ENCODE data around the gene CALY.

CALY gene

DNA sequence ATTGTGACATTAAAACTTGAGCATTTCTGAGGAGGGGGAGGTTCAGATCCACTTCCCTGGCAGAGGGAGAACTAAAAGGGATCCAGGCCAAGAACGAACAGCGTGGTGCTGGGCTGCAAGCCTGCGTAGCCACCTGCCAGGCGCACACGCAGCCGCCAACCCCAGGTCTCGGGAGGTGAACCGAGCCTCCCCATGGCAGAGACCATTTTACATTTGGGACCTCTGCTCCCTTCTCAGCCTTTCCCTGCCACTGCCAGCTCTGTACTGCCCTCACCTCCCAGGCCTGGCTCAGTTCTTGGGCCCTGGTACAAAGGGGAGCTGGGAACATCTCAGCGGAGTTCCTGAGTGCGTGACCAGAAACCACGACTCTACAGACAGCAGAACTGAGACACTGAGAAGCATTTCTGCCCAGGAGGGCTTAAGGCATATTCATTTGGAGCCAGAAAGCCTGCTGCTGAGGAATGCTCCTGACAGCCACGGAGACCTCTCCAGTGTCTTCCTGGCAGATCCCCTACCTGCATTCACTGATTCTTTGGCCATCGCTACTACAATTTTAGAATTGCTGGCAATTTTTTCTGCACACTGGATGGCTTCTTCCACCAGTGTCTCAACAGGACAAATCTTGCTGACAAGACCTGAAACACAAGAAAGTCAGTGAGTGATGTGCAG, 28.9 kb upstream of the CALY start:
- TF ChIP-seq, protein P1, sequence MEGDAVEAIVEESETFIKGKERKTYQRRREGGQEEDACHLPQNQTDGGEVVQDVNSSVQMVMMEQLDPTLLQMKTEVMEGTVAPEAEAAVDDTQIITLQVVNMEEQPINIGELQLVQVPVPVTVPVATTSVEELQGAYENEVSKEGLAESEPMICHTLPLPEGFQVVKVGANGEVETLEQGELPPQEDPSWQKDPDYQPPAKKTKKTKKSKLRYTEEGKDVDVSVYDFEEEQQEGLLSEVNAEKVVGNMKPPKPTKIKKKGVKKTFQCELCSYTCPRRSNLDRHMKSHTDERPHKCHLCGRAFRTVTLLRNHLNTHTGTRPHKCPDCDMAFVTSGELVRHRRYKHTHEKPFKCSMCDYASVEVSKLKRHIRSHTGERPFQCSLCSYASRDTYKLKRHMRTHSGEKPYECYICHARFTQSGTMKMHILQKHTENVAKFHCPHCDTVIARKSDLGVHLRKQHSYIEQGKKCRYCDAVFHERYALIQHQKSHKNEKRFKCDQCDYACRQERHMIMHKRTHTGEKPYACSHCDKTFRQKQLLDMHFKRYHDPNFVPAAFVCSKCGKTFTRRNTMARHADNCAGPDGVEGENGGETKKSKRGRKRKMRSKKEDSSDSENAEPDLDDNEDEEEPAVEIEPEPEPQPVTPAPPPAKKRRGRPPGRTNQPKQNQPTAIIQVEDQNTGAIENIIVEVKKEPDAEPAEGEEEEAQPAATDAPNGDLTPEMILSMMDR (IDR thresholded peaks at IDR 0.05; ENCODE audit: borderline replicate concordance, insufficient read depth, low read depth, low read length) = no peak
- H3K4me3 ChIP-seq (ENCODE audit: low read depth, low read length) = no peak overlapping the region

DNA sequence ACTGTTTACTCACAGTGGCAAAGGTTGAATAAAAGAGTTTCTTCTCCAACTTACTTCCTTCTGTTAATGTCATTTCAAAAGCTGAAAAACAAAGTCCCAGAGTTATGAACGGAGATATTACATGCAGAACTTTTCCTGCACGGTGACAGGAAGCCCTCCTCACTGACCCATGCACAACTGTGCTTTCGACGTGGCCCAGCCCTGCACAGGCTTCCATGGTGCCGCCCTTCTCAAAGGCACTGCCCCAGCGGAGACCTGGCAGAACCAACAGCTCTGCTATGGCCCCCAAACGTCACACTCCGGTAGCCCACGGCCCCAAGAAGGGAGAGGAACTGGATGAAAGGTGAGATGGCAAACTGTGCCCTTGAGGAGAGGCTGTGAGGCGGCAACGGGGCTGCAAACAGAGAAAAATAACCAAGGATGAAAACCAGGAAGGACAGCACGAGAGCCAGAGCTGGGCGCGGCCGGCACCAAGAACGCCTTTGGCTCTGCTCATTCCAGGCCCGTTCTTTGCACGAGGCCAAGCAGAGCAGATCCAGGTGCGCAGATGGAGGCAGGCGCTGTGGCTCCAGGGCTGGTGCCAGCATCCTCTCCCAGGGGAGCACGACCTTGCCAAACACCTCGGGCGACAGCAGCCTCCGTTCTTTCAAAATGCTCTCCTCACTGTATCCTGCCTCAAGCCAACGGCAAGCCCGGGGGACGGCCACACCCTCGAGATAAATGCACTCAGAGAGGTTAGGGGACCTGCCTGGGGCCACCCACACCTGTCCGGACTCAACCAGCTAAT, 28.1 kb upstream of the CALY start:
- TF ChIP-seq, protein P1 (IDR thresholded peaks at IDR 0.05; ENCODE audit: borderline replicate concordance, insufficient read depth, low read depth, low read length) = no peak
- H3K4me3 ChIP-seq (ENCODE audit: low read depth, low read length) = no peak overlapping the region

DNA sequence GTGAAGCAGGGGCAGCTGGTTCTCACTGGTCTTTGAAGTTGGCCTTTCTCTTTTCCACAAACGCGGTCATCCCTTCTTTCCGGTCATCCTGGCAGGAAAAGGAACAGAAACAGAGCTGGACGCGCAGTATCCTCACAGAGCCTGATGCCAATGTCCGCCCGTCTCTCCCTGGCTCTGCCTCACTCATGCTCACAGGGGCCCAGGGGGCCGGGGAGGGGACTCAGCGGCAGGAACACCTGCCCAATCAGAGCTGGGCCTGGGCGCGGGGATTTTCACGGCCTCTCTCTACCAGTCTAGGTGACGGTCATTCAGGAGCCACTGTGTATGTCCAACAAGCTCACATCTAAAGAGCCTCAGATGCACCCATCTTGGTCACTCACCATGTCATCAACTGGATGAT, 26.1 kb upstream of the CALY start:
- no peak overlapping the region for H3K4me3 ChIP-seq (ENCODE audit: low read depth, low read length)
- TF ChIP-seq, protein P1 (IDR thresholded peaks at IDR 0.05; ENCODE audit: borderline replicate concordance, insufficient read depth, low read depth, low read length) = no peak

DNA sequence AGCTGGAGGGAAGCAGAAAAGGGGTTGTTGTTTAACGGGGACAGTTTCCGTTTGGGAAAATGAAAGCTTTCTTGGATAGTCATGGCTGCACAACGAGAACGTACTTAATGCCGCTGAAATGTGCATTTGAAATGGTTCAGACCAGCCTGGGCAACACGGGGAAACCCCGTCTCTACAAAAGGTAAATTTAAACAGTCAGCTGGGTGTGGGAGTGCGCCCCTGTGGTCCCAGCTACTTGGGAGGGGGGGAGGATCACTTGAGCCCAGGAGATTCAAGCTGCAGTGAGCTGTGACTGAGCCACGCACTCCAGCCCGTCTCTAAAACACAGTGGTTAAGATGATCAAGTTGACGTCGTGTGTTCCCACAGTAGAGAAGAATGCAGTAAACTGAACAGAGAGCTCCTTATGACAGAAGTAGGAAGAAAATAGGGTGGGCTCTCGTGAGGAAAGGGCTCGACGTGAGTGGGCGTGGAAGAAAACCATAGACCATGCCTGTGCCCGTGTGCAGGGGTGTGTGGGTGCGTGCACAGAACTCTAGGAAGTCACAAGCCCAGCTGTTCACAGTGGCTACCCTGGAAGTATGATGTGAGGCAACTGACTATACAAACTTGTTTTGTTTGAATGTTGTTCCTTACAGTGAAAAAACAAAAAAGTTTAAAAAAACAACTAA, 25.2 kb upstream of the CALY start:
- TF ChIP-seq, protein P1 (IDR thresholded peaks at IDR 0.05; ENCODE audit: borderline replicate concordance, insufficient read depth, low read depth, low read length) = no peak
- no peak overlapping the region for H3K4me3 ChIP-seq (ENCODE audit: low read depth, low read length)

DNA sequence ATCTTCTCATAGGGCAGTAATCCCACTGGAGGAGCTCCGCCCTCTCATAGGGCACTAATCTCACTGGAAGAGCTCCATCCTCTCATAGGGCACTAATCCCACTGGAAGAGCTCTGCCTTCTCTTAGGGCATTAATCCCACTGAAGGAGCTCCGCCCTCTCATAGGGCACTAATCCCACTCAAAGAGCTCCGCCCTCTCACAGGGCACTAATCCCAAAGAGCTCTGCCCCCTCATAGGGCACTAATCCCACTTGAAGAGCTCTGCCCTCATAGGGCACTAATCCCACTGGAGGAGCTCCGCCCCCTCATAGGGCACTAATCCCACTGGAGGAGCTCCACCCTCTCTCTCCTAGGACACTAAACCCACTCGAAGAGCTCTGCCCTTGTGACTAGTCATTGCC, 24.5 kb upstream of the CALY start:
- H3K4me3 ChIP-seq (ENCODE audit: low read depth, low read length) = no peak overlapping the region
- TF ChIP-seq, protein P1 (IDR thresholded peaks at IDR 0.05; ENCODE audit: borderline replicate concordance, insufficient read depth, low read depth, low read length) = no peak

DNA sequence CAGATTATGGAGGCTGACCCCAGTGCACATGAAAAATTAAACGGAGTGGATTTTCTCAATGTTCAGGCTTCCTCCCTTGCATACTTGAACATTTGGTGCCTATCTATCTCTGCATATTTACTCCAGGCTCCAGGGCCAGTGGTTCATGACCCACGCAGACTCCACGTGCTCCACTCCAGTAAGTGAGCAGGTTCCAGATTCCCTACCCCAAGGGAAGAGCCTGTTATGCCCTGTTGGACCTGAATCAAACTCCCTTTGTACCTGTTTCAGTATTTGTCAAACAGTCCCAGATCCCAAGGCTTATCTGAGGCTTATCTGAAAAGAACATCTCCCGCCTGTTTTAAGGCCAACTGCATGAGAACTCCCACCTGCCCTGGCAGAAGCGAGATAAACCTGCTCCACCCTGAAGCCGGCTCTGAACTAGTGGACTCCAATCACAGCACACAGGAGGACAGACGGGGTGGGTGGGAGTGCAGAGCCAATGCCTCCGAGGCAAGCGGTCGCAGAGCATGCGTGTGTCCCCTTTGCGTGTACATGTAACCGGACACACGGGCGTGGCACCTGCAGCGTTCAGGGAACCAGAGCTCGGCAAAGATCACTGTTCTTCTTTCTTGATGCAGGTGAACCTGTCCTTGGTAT, 23.4 kb upstream of the CALY start:
- TF ChIP-seq, protein P1 (IDR thresholded peaks at IDR 0.05; ENCODE audit: borderline replicate concordance, insufficient read depth, low read depth, low read length) = no peak
- no peak overlapping the region for H3K4me3 ChIP-seq (ENCODE audit: low read depth, low read length)

Measured in GM12875 (cell line).